Midbrain (tissue), 1 donor: Measurements from ENCODE around the gene NECAB3.

Source experiments
- DNase-seq: peaks from one replicate; lab custom pipeline; 2025; lab: John Stamatoyannopoulos, UW

Gene NECAB3

DNA sequence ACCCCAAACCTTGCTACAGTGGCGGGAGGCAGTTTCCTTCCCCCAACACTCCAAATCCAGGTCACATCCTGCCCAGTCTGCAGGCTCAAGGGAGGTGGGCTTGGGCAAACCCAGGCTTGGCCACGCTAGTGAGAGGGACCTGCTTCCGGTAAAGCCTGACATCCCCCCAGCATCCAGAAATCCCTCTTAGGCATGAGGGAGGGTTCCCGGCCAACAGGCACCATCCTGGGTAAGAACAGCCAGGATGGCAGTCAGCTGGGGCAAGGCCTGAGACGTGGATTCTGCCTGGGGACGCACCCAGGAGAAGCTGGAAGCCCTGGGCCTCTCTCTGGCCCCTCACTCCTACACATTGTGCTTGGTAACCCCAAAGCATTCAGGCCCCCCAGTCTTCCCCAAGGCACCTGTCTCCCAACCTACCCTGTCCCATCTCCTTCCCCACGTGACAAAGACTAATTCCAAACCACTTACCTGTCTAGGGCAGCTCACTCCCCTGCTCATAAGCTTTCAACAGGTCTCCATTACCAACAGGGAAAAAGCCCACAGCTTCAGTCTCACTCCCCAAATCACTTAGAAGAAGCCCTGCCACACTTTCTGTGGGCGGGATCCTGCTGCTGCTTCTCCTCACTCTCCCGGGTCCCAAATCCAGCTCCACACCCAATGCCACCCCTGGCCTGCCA is 10.0 kb downstream of the NECAB3 start:
- no peak for DNase-seq

DNA sequence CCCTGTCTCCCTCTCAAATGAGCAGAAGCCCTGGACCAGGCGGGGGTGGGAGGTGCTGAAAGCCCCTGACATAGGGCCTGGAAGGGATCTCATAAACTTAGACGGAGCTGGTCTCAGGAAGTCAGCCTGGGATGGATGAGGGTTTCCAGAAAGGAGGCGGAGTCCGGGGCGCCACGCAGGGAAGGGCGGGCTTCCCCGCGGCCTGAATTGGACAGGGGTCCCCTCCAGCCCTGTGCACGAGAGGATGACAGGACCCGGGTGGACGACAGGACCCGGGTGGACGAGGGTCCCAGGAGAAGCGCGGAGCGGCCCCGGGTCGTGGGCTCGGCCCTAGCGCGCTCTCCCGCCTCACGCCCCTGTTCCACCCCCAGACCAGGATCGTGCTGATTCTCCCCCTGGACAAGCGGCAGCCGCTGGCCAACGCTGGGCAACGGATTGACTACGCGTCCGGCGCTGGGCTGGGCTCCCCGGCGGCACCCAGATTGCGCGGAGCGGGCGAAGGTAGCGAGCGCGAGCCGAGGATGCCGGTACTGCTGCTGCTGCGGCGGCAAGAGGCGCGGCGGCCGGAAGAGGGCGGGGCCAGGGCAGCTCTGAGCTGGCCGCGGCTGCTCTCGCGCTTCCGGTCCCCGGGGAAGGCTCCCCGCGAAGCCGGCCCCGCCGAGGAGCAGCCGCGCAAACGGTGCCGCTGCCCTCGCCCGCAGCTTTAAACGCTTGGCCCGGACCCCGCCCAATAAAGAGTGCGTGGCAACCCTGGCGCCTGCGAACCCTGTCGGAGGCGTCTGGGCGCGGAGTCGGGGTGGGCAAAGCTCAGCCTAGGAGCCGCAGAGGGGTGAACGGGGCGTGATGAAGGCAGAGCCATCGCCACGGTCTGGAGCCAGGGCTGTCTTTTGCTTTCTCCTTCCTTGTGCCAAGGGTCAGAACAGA is 10.8 kb downstream of the NECAB3 start:
- peak; percentile 72 for DNase-seq

DNA sequence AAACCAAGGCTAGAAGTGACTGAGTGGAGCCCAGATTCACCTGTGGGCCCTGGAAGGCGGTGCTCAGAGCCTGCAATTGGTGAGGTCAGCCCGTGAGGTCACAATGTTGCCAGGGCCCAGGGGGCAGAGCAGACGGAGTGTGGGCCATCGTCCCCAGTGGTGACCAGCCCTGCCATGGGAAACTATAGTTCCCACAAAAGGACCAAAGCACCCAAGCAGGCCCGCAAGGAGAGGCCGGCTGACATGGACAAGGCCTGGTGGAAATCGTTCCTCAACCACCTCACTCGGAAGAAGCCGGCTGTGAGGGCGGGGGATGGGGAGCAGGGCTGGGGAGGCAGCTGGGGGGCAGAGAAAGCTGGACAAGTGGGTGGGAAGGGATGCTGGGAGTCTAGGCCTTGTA is 12.1 kb downstream of the NECAB3 start, which contains the start of gene C20orf144:
C20orf144 (plus strand) TSS at position 156 of the 400 bp plus-strand sequence; CDS start at position 175, 19 bp downstream.
- DNase-seq = no peak

DNA sequence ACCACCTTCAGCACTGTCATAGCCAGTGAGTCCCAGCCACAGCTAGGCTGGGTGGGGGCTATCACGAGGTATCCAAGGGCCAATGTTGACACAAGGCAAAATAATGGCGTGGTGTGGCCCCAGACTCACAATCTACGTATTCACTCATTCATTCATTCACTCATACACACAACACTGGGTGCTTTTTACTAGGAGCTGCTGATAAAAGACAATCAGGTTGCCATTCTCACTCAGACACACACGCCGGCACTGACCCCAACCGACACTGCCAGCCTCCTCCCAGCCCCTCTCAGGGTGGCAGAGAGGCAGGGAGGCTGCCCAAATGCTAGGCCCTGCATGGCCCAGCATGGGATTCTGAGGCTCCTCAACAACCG is 13.6 kb downstream of the NECAB3 start:
- no peak for DNase-seq

- DNase-seq = no peak
Measured at GRCh38 chr20:33660035-33660684, 14.1 kb downstream of the NECAB3 start.

- DNase-seq = no peak
Measured at GRCh38 chr20:33659341-33660034, 14.7 kb downstream of the NECAB3 start.

DNA sequence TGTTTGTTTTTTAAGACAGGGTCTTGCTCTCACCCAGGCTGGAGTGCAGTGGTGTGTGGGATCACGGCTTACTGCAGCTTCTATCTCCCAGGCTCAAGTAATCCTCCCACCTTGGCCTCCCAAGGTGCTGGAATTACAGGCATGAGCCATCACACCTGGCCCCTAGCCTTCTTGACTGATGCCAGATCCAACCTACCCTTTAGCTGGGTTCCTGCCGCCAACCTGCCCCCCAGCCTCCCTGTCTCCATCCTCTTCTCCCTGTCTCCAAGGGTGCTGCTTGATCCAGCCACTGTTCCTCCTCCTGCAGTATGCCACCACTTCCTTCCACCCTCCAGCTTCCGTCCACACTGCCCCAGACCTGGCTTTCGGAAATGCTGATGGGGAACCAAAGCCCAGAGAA is 15.3 kb downstream of the NECAB3 start:
- no peak for DNase-seq

DNA sequence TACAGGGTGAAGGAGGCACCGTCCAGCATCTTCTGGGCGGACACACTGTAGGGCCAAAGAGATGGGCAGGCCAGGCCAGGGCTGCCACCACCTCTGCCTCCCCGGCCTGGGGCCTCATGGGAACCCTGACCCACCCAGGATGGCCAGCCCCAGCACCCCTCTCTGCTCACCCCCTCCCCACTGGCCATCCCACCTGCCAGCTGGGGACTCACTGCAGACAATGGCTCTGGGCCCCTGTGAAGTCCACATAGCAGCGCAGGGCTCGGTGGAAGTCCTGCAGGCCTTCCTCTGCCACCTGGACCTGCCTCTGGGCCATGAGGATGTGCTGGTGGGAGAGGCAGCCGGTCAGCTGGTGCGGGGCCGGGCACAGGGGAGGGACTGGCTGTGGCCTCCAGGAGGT is 15.7 kb downstream of the NECAB3 start:
- no peak for DNase-seq

- DNase-seq = no peak
Measured at GRCh38 chr20:33657704-33658095, 16.5 kb downstream of the NECAB3 start.

GRCh38 chr20:33656783-33657703 is 17.2 kb downstream of the NECAB3 start:
- DNase-seq = no peak

- no peak for DNase-seq
Measured at GRCh38 chr20:33656010-33656782, 18.0 kb downstream of the NECAB3 start.

DNA sequence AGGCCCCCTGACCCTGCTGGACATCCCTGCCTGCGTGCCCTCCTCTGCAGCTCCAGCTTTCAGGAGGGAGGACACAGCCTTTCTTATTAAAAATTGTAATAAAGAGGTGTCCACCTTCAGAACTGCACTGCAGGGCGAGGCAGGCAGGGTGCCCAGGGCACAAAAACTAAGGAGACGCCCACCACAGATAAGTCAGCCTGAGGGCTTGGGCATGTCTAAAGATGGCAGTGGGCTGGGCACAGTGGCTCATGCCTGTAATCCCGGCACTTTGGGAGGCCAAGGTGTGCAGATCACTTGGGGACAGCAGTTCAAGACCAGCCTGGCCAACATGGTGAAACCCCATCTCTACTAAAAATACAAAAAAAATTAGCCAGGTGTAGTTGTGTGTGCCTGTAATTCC is 19.1 kb downstream of the NECAB3 start:
- no peak for DNase-seq

GRCh38 chr20:33654680-33655161 is 19.5 kb downstream of the NECAB3 start:
- DNase-seq = no peak

- DNase-seq = no peak
Measured at GRCh38 chr20:33653900-33654596, 20.2 kb downstream of the NECAB3 start.

DNA sequence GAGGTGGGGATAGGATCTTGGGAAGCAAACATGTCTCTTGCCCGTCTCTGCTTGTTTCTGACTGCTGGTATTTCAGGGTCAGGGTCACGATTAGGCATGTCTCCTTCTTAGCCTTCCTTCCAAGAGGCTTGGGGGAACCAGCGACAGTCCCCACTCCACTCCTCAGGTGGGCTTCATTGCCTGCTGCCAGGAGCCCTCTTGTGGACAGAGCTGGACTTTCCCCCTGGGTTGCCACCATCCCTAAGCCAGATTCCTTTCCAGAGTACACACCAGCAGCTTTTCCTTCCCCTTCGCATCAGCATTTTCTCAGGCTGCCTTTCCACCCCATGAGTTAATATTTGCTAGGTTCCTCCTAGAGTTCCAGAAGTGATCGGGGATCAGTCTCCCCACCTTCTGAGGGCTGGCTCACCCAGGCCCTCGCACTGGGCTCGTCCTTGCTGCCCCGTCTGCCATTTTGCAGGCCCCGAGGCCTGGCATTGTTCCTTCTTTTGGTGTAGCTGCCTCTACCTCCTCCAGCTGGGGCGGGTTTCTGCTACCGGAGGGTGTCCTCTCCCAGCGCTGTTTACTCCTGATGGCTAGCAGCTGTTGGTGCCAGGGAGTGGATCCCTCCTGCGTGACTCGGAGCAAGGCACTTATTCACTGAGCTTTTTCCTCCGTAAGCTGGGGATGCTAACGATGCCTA is 20.9 kb downstream of the NECAB3 start:
- peak; percentile 43 for DNase-seq

DNA sequence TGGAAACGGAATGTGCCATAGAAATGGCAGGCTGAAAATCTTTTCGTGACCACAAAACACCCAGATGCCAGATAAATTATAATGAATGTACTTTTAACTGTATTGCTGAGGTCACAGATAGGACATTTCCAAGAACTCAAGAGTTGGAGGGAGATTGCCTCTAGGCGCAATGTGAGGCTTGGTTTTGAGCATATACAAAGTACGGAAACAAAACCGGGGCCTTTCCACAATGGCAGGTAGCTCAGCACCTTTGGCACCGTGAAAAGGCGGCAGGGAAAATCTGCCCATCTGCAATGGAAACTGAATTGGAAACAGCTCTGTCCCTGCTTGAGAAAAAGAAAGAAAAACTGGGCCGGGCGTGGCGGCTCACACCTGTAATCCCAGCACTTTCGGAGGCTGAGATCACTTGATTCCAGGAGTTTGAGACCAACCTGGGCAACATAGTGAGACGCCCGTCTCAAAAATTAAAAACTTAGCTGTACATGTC is 22.6 kb downstream of the NECAB3 start:
- no peak for DNase-seq

- DNase-seq = no peak
Measured at GRCh38 chr20:33650753-33651561, 23.3 kb downstream of the NECAB3 start.
